Effector CD4-positive, alpha-beta T cell (primary cell): Measurements from ENCODE around the gene HDAC4.
"Not testable (repeated sequence)": the region's sequence is repeated elsewhere in the genome, so short reads cannot be mapped to it uniquely, and the experiment has no call there.

Source experiments
- DNase-seq: peaks from one replicate; pipeline ENCODE4 v3.0.0-alpha.2; 2020

The HDAC4 gene

GRCh38 chr2:239179851-239180371 lies 220.9 kb downstream of the HDAC4 start:
- DNase-seq: no peak

GRCh38 chr2:239178954-239179353 lies 221.9 kb downstream of the HDAC4 start:
- DNase-seq: no peak

- DNase-seq: no peak
Measured at GRCh38 chr2:239178484-239178883, 222.3 kb downstream of the HDAC4 start.

GRCh38 chr2:239177908-239178307 lies 222.9 kb downstream of the HDAC4 start:
- DNase-seq: no peak

GRCh38 chr2:239177325-239177724 lies 223.5 kb downstream of the HDAC4 start:
- no peak for DNase-seq

- not testable (repeated sequence) for DNase-seq
Measured at GRCh38 chr2:239176138-239176803, 224.5 kb downstream of the HDAC4 start.

GRCh38 chr2:239175181-239175580 lies 225.6 kb downstream of the HDAC4 start:
- no peak for DNase-seq

GRCh38 chr2:239173301-239173700 lies 227.5 kb downstream of the HDAC4 start:
- DNase-seq: no peak

- DNase-seq: no peak
Measured at GRCh38 chr2:239171643-239172042, 229.2 kb downstream of the HDAC4 start.

- DNase-seq: no peak
Measured at GRCh38 chr2:239169311-239170048, 231.3 kb downstream of the HDAC4 start.

GRCh38 chr2:239168575-239168974 lies 232.2 kb downstream of the HDAC4 start:
- no peak for DNase-seq

GRCh38 chr2:239167766-239168444 lies 232.9 kb downstream of the HDAC4 start:
- DNase-seq: no peak

- no peak for DNase-seq
Measured at GRCh38 chr2:239167011-239167673, 233.7 kb downstream of the HDAC4 start.

- no peak for DNase-seq
Measured at GRCh38 chr2:239166201-239166834, 234.5 kb downstream of the HDAC4 start.

GRCh38 chr2:239165206-239165831 lies 235.5 kb downstream of the HDAC4 start:
- no peak for DNase-seq

GRCh38 chr2:239164335-239164871 lies 236.4 kb downstream of the HDAC4 start:
- DNase-seq: no peak

- DNase-seq: no peak
Measured at GRCh38 chr2:239163688-239164334, 237.0 kb downstream of the HDAC4 start.

- DNase-seq: no peak
Measured at GRCh38 chr2:239162976-239163687, 237.7 kb downstream of the HDAC4 start.

GRCh38 chr2:239162141-239162821 lies 238.5 kb downstream of the HDAC4 start:
- no peak for DNase-seq

- no peak for DNase-seq
Measured at GRCh38 chr2:239161711-239162140, 239.1 kb downstream of the HDAC4 start.
